K562 (cell line): ENCODE results near the gene LYAR. TPM values are rescaled to one million over a fixed set of nuclear protein-coding genes. Genes with fewer than 3 reads are reported as not detected.

Experiments used
- ATAC-seq: fragments of 200-7000 bp; cut with Tn5 transposase; 3 replicates; pipeline ENCODE4 v1.9.1; 2020; ENCODE audit warnings: moderate library complexity
- BruUV-seq: library from RNA; stranded (reverse); fragments of 400-500 nt; replicated peaks from 2 replicates; lab custom pipeline; 2021; lab: Mats Ljungman, UMichigan
- CTCF ChIA-PET: fragments of 300-600 bp; formaldehyde crosslinking; extraction: SDS; loops from one replicate; lab custom pipeline; 2021; ENCODE audit warnings: low intra/inter-chr PET ratio; lab: Yijun Ruan, JAX
- POLR2A ChIA-PET: fragments of 300-600, 350-650 bp; sonication (Branson Sonifier 250); formaldehyde crosslinking; extraction: SDS; loops from one replicate; lab custom pipeline; 2021; ENCODE audit warnings: antibody characterized with exemption, inconsistent platforms; lab: Yijun Ruan, JAX
- DNase-seq, 4 experiments: peaks; one replicate each; pipeline versions ENCODE4 v3.0.0 to v3.0.0-alpha.2; 2011 to 2018; ENCODE audit warnings: low spot score in 3 of 4, mixed read lengths in 3 of 4; ENCODE audit errors: extremely low read depth in 1 of 4
- FAIRE-seq: peaks from 2 replicates; lab custom pipeline; 2011; peaks lifted over from hg19 to GRCh38; lab: Jason Lieb, UNC
- H2AFZ ChIP-seq: 2 replicates; pipeline ENCODE4 v1.6.0; 2011; ENCODE audit warnings: low read depth, low read length, control low read depth, inconsistent platforms
- H3K27ac ChIP-seq: fragments of 200-600 bp; 3 replicates; pipeline ENCODE4 v1.8.0; 2011; ENCODE audit warnings: low read depth, mild to moderate bottlenecking, control low read depth, inconsistent platforms, low read length, moderate library complexity, mixed read lengths; ENCODE audit errors: extremely low read depth
- H3K27me3 ChIP-seq, 2 experiments: fragments of 300-600 bp in 1 of 2; 2 replicates in 1 of 2; 3 replicates in 1 of 2; pipeline versions ENCODE4 v1.6.0 to v1.8.0; 2011; ENCODE audit warnings: inconsistent platforms in 2 of 2, low read length in 2 of 2, mild to moderate bottlenecking in 1 of 2, mixed read lengths in 1 of 2, moderate library complexity in 1 of 2; ENCODE audit not compliant: control insufficient read depth in 2 of 2, insufficient read depth in 2 of 2
- H3K36me3 ChIP-seq: fragments of 300-600 bp; 3 replicates; pipeline ENCODE4 v1.8.0; 2011; ENCODE audit warnings: mild to moderate bottlenecking, low read length, inconsistent platforms; ENCODE audit not compliant: control insufficient read depth, insufficient read depth
- H3K4me1 ChIP-seq, 2 experiments: fragments of 200-600 bp in 1 of 2; replicated peaks in 1 of 2; 2 replicates in 1 of 2; 3 replicates in 1 of 2; pipeline versions ENCODE4 v1.5.1 to v1.8.0; 2011; ENCODE audit warnings: inconsistent platforms in 2 of 2, low read length in 2 of 2, mild to moderate bottlenecking in 1 of 2, mixed read lengths in 1 of 2, moderate library complexity in 1 of 2; ENCODE audit not compliant: control insufficient read depth in 2 of 2, insufficient read depth in 2 of 2
- H3K4me2 ChIP-seq: 2 replicates; pipeline ENCODE4 v1.6.1; 2011; ENCODE audit warnings: low read length, control low read depth, inconsistent platforms, mixed read lengths; ENCODE audit not compliant: insufficient read depth
- H3K4me3 ChIP-seq: fragments of 200-600 bp; sonication (generic), shearing (Covaris generic); 2 replicates; pipeline ENCODE4 v1.5.1; 2016; ENCODE audit warnings: control low read depth, inconsistent platforms
- H3K79me2 ChIP-seq: fragments of 200-600 bp; 3 replicates; pipeline ENCODE4 v1.8.0; 2011; ENCODE audit warnings: low read length, inconsistent platforms; ENCODE audit not compliant: control insufficient read depth, insufficient read depth
- H3K9ac ChIP-seq, 2 experiments: 2 replicates each; pipeline versions ENCODE4 v1.6.0 to v1.6.1; 2011; ENCODE audit warnings: low read depth in 2 of 2, low read length in 2 of 2, control low read depth in 1 of 2, inconsistent platforms in 1 of 2, mild to moderate bottlenecking in 1 of 2, mixed read lengths in 1 of 2; ENCODE audit not compliant: insufficient read depth in 1 of 2
- H3K9me1 ChIP-seq: one replicate; pipeline ENCODE4 v1.6.0; 2011; ENCODE audit warnings: inconsistent platforms, mild to moderate bottlenecking, low read length, moderate library complexity; ENCODE audit not compliant: control insufficient read depth, insufficient read depth
- H3K9me3 ChIP-seq: replicated peaks from 2 replicates; pipeline ENCODE4 v1.5.1; 2011; ENCODE audit warnings: low read depth, low read length, inconsistent platforms; ENCODE audit not compliant: control insufficient read depth, insufficient read depth
- H4K20me1 ChIP-seq: replicated peaks from 2 replicates; pipeline ENCODE4 v1.6.1; 2011; ENCODE audit warnings: low read length, inconsistent platforms, mixed read lengths; ENCODE audit not compliant: control insufficient read depth, insufficient read depth
- CXXC5 ChIP-seq: fragments of 250-450 bp; sonication (Bioruptor Pico); IDR thresholded peaks from 2 replicates; pipeline ENCODE4 v1.8.0; 2022; ENCODE audit warnings: inconsistent platforms, mild to moderate bottlenecking, moderate library complexity
- KAT2B ChIP-seq: IDR thresholded peaks from one replicate; pipeline ENCODE4 v1.6.1; 2012; ENCODE audit warnings: low read depth, mild to moderate bottlenecking, control low read depth, inconsistent platforms, low read length, moderate library complexity
- MXI1 ChIP-seq: IDR thresholded peaks from 2 replicates; pipeline ENCODE4 v1.6.1; 2011; ENCODE audit warnings: low read depth, mild to moderate bottlenecking, improper control_type of control experiment, low read length
- RHOXF2B ChIP-seq: fragments of 250-450 bp; sonication (Bioruptor Pico); conservative IDR thresholded peaks from 2 replicates; pipeline ENCODE4 v1.5.1; 2021
- ZNF239 ChIP-seq: fragments of 250-450 bp; sonication (Bioruptor Pico); IDR thresholded peaks from 2 replicates; pipeline ENCODE4 v1.4.0; 2020; ENCODE audit warnings: mild to moderate bottlenecking
- ZNF263 ChIP-seq: sonication (generic); formaldehyde crosslinking; IDR thresholded peaks from 2 replicates; pipeline ENCODE4 v1.8.0; 2022; ENCODE audit warnings: mild to moderate bottlenecking, missing genetic modification reagents, borderline replicate concordance
- ZNF408 ChIP-seq: fragments of 250-450 bp; sonication (Bioruptor Pico); IDR thresholded peaks from 2 replicates; pipeline ENCODE4 v1.4.0; 2020; ENCODE audit warnings: low read depth, mild to moderate bottlenecking, moderate library complexity
- WGBS: fragments of 100-300 bp; shearing (Covaris generic); methylation state at CpG from one replicate; pipeline ENCODE4 v1.1.6; 2016; ENCODE audit warnings: low coverage, mixed read lengths; ENCODE audit not compliant: insufficient coverage; ENCODE audit errors: missing lambda C conversion rate; 5-methylcytosine and 5-hydroxymethylcytosine counted together
- in situ Hi-C: fragments of 300-500 bp; cut with MboI; formaldehyde crosslinking; loops from 4 replicates; pipeline ENCODE4 v1.15.0; 2018; ENCODE audit warnings: inconsistent platforms, mixed read lengths
- intact Hi-C: fragments of 100-400 bp; cut with micrococcal nuclease; formaldehyde crosslinking; loops from 2 replicates; pipeline ENCODE4 v1.14.2; 2022
- polyA plus RNA-seq, 8 experiments: library from polyadenylated mRNA; depleted of rRNA in 4 of 8; stranded (reverse) in 5 of 8; unstranded in 3 of 8; fragments of >200 nt; fragmentation: Nextera tagmentation in 2 of 8; fragmentation: Illumina TruSeq in 1 of 8; extraction: Ambion mirVana in 2 of 8; extraction: Trizol in 1 of 8; gene quantifications; 2 replicates each; pipeline versions ENCODE4 v1.2.1 to v1.2.3, GENCODE V29; 2011 to 2014; ENCODE audit warnings: inconsistent platforms in 1 of 8, missing spikeins in 1 of 8
- total RNA-seq, 7 experiments: library from RNA; depleted of rRNA in 6 of 7; stranded (reverse); fragments of >200 nt in 6 of 7; fragmentation: Illumina TruSeq in 2 of 7; extraction: Trizol in 2 of 7; gene quantifications; 2 replicates each; pipeline versions ENCODE4 v1.2.1 to v1.2.3, GENCODE V29; 2011 to 2021; ENCODE audit warnings: low replicate concordance in 1 of 7

The LYAR gene
- total and polyA plus RNA-seq, 9 of the 15 experiments (the other 6 are each of a cell fraction or from before 2014, with no cell fraction given): 28.3 to 172 (median 127) TPM

DNA sequence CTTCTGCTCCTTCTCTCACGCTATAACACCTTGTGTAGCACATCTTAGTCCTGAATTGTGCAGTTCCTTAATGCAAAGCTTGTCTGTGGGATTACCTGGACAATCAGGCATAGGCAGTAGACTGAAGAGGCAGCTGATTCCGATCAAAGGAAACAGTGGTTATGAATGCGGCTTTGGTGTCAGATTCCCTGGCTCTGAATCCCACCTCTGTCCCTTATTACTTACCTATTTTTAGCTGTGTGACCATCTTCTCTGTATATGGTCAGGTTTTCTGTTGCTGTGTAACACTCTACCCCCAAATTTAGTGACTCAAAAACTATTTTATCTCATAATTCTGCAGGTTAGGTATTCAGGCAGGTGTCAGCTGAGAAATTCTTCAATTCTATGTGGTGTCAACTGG is 3.3 kb upstream of the LYAR start:
- TF ChIP-seq ZNF263 (CRISPR knock-in tag) (no peak), CXXC5 (CRISPR knock-in tag) (no peak), KAT2B (no peak), ZNF408 (CRISPR knock-in tag) (no peak), RHOXF2B (CRISPR knock-in tag) (no peak), ZNF239 (no peak), MXI1 (no peak)
- TF ChIP-seq, all 486 proteins: peak for 0
- 88% methylated on average over 3 of the region's 3 CpGs for WGBS
- ATAC-seq: no peak

More for the DNA sequence above, 3.3 kb upstream of the LYAR start:
- Histone ChIP-seq H3K9ac (no peak overlapping the region; a peak in 1 of 4 replicates), H2AFZ (no peak overlapping the region), H3K4me2 (no peak overlapping the region), H3K79me2 (peaks cover 39% of the 10 kb centered on the region), H3K36me3 (peaks cover 10% of the 10 kb centered on the region), H3K27me3 (no peaks in the 10 kb centered on the region; a peak in 1 of 5 replicates), H4K20me1 (0 out of 2 replicates have a peak, but pooled peaks cover 3% of the 10 kb centered on the region), H3K9me1 (no peaks in the 10 kb centered on the region), H3K4me3 (no peak overlapping the region), H3K27ac (no peak overlapping the region), H3K9me3 (no peaks in the 10 kb centered on the region), H3K4me1 (peaks cover 8 to 10% of the 10 kb centered on the region in 2 experiments; a peak in 3 of 5 replicates)
- DNase-seq: no peak
- BruUV-seq: no TSS peak
- in situ Hi-C loops (no loop called here), intact Hi-C loops (no loop called here)
- no peak for FAIRE-seq
- POLR2A ChIA-PET: interaction anchor here (0.6 to 1.3 kb wide), 3 partner anchors 10 to 40 kb away, joined by 3 read pairs; no protein-coding TSS in a partner anchor
- CTCF ChIA-PET: no interaction called here
